GM21619 (cell line): ENCODE measurements around the gene HTR3C.
"Not testable (repeated sequence)": the region's sequence is repeated elsewhere in the genome, so short reads cannot be mapped to it uniquely, and the experiment has no call there.

Experiments used
- ATAC-seq: cut with Tn5 transposase; IDR thresholded peaks from one replicate; pipeline ENCODE4 v1.9.1; 2021; ENCODE audit not compliant: unreplicated experiment

HTR3C gene

GRCh38 chr3:184030536-184030935 lies 22.3 kb upstream of the HTR3C start:
- ATAC-seq = no peak

DNA sequence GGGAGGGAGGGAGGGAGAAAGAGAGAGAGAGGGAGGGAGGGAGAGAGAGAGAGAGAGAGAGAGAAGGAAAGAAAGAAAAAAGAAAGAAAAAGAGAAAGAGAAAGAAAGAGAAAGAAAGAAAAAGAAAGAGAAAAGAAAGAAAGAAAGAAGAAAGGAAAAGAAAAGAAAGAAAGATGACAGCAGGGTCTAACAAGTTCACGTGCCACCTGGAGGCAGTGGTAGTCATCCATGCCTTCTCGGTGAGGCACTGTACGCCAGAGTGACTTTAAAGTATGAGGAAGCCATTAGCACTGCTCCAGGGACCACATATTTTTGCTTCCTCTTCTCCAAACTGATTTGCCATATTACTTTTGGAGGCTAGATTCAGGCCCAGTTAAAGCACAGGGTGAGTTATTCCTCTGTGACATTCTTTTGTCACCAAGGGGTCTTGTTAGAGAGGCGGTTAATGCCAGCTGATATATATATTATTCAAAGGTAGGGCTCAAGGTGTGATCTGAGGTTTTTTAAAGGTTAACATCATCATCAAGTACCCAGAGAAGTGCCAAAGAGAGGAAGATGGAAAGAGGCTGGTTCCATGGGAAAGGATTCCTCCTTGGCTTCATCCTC lies 21.6 kb upstream of the HTR3C start, which contains the start of gene HTR3D:
TSS of gene HTR3D (plus strand) at position 556 of the 606 bp plus-strand sequence. CDS start at position 556, 0 bp downstream.
- no peak for ATAC-seq

DNA sequence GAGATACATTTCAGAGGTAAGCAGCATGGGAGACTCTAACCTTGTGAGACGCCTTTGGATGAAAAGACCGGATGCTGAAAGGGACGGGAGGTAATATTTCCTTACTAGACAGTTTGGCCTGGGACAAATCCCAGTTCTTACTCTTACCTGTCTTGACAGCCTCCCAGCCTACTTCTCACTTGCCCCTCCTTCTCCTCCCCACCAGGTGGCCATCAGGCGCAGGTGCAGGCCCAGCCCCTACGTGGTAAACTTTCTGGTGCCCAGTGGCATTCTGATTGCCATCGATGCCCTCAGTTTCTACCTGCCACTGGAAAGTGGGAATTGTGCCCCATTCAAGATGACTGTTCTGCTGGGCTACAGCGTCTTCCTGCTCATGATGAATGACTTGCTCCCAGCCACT lies 15.0 kb upstream of the HTR3C start:
- no peak for ATAC-seq

- ATAC-seq = not testable (repeated sequence)
Observed at GRCh38 chr3:184038307-184038706, 14.5 kb upstream of the HTR3C start.

DNA sequence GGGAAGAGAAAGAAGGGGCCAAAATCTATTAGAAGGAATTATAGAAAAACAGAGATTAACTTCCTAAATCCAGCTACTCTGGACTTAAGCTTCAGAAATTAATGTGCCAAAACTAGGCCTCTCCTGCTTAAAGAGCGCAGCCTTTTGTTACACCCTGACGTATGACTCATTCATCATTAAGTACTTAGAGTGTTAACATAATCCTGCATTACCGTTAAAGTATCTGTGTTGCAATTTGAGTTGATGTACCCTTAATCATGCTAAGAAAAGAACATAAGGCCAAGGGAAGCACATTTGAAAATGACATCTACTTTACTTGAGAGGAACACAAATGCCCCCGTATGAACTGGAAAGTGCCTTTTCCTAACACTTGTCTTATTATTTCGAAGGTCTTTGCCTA lies 13.4 kb upstream of the HTR3C start:
- no peak for ATAC-seq

- no peak for ATAC-seq
Observed at GRCh38 chr3:184040010-184040409, 12.8 kb upstream of the HTR3C start.

- no peak for ATAC-seq
Observed at GRCh38 chr3:184042617-184043016, 10.2 kb upstream of the HTR3C start.

- no peak for ATAC-seq
Observed at GRCh38 chr3:184045995-184046394, 6.9 kb upstream of the HTR3C start.

DNA sequence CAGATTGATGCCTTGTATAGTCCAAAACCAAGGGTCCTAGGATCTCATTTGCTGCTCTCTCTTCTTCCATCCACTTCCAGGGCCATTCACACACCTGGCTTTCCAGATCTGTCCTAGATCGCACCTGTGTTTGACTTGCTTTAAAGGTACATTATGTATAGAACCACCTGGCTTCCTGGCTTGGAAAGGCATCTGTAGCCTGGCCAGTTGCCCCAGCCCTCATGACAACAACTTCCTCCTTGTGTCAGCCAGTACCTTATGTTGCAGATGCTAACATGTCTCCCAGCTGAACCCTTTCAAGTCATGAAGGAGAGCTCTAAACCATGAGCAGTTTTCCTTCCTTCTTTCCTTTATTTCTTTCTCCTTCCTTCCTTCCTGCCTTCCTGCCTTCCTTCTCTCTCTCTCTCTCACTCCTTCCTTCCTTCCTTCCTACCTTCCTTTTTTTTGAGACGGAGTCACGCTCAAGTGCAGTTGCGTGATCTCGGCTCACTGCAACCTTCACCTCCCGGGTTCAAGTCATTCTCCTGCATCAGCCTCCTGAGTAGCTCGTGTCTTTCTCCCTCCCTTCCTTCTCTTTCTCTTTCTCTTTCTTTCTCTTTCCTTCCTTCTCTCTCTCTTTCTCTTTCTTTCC lies 2.5 kb upstream of the HTR3C start:
- ATAC-seq = no peak

- no peak for ATAC-seq
Observed at GRCh38 chr3:184058029-184058428, 5.2 kb downstream of the HTR3C start.

GRCh38 chr3:184059424-184059823 lies 6.6 kb downstream of the HTR3C start:
- no peak for ATAC-seq

GRCh38 chr3:184062637-184063036 lies 9.8 kb downstream of the HTR3C start:
- no peak for ATAC-seq

DNA sequence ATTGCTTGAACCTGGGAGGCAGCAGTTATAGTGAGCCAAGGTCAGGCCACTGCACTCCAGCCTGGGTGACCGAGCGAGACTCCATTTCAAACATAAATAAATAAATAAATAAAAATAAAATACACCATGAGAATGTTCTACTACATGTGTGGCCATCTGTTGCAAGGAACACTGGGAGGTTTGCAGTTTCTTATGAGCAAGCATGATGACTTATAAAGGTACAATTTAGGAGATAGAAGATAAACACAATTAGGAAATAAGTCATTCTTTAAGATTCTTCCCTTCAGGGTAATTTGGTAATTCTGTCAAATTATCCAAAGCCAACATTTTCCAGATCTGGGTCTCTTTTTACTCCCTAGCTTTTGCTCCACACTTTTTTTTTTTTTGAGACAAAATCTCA lies 13.4 kb downstream of the HTR3C start:
- ATAC-seq = no peak

DNA sequence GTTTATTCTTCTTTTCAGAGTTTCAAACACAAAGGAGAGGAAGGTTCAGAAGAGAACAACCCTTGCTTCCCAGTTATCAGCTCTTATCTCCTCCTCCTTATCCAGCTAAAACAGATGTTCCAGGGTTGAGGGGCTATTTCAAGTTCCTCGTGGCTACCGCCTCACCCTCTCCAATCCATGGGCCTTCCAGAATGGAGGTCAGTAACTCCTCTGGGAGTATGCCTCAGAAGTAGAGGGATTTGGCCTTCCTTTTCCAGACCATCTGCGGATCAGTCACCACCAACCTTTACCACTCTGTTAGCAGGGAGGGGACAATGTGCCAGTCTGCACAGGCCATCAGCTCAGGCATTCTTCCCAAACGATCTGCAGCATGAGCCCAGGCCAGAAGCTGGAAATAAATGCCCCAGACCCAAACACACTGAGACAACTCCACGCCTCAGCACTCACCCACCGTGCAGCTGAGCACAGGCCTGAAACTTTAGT lies 14.8 kb downstream of the HTR3C start:
- ATAC-seq = no peak

GRCh38 chr3:184068344-184068743 lies 15.5 kb downstream of the HTR3C start:
- ATAC-seq = no peak

- ATAC-seq = not testable (repeated sequence)
Observed at GRCh38 chr3:184071142-184071541, 18.3 kb downstream of the HTR3C start.

DNA sequence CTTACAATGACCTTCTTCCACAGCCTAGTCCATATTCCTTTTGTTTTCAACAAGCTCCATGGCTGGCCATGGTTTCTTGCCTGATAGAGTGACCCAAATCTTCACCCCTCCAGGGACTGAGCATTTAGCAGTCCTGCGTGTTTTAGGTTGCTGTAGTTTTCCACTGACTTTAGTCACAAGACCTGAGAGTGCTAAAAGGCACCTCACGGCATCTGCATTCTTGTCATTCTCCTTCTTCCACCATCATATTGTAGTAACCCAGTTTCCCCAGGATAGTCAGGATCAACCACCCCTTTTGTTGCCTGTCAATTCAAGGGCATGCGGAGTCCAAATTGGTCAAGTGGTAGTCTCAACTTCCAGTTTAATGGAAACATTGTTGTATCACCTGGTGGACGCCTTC lies 20.8 kb downstream of the HTR3C start:
- no peak for ATAC-seq

GRCh38 chr3:184075901-184076300 lies 23.1 kb downstream of the HTR3C start:
- ATAC-seq = no peak

DNA sequence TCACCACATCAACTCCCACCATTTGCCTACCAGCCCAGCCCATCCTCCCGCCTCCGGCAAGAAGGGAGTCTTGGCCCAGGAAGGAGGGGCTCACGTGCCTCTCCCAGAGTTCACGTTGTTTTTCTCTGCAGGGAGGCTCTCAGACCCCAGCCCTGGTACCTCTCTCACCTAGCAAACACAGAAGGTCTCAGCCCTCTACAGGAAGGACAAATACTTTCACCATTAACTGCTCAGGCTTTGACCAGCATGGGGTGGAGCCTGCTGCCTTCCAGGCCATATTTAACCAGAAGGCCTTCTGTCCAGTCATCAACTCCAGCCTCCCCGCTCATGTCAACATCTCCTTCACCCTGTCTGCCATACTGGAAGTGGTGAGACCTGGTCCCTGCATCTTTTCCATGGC lies 25.0 kb downstream of the HTR3C start:
- no peak for ATAC-seq

GRCh38 chr3:184078851-184079250 lies 26.0 kb downstream of the HTR3C start:
- no peak for ATAC-seq

DNA sequence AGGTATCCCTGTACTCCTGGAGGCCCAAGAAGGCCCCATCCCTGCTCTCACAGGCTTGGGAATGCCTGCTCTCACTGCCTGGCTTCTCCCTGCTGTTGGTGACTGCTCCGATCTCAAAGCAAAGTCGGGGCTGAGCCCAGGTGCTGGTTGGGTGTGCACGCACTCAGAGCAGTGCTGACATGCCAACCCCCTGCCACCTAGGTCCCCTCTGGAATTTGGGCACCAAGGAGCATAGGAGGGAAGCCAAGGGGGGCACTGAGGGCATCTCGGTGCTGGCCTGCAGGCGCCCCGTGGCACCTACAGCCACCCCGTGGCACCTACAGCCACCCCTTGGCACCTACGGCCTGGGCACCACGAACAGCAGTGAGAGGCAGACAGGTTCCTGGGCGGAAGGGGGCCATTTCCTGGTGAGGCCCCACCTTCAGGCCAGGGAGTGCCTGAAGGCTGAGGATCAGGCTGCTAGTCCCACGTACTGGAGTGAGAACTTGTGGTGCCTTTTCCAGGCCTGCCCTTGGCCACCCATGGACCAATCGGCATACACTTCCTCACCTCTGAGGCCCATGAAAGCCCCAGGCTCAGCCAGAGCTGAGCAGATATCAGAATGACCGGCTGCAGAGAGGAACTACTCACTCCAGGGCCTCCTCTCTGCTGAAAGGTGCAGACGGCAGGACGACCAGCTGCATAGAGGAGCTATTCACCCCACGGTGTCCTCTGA lies 28.4 kb downstream of the HTR3C start:
- ATAC-seq = no peak

DNA sequence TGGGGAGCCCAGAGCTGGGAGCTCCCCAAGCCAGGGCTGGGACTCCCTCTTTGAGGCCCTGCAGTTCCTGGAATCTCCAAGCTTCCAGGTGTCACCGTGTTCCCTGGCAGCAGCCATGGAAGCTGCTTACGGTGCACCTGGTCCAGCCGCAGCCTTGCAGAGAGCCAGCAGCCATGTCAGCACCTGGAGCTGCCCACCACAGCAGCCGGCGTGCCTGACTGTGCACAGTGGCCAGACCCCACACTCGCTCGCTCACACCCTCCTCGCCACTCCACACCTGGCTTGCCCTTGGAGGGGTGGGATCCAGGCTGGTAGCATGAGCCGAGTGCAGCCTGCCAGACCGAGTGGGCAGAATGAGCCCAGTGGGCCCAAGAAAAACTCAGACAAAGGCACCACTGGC lies 29.2 kb downstream of the HTR3C start:
- ATAC-seq = no peak
